T-cell (primary cell): ENCODE results near the gene LHB. TPM values are rescaled to one million over a fixed set of nuclear protein-coding genes. Genes with fewer than 3 reads are reported as not detected.
"Not testable (repeated sequence)": the region's sequence is repeated elsewhere in the genome, so short reads cannot be mapped to it uniquely, and the experiment has no call there.

Experiments
- ATAC-seq, 4 experiments: fragments of 200-7000 bp in 3 of 4; fragments of 150-1000 bp in 1 of 4; cut with Tn5 transposase; replicated peaks in 1 of 4; 1 replicate in 3 of 4; 2 replicates in 1 of 4; pipeline ENCODE4 v1.10.0; 2021; ENCODE audit warnings: moderate library complexity in 3 of 4, mild to moderate bottlenecking in 2 of 4, moderate number of reproducible peaks in 1 of 4
- CTCF ChIA-PET, 2 donors: fragments of 300-600 bp; sonication (Branson Sonifier 250); formaldehyde crosslinking; loops; one replicate each; lab custom pipeline; 2022; ENCODE audit warnings: antibody characterized with exemption in 2 of 2; lab: Charles Lee
- POLR2A ChIA-PET, 2 donors: fragments of 300-600 bp; sonication (Branson Sonifier 250); formaldehyde crosslinking; loops; one replicate each; lab custom pipeline; 2022; ENCODE audit warnings: antibody characterized with exemption in 2 of 2; lab: Charles Lee
- DNase-seq, 35 experiments: peaks; one replicate each; pipeline versions ENCODE4 v3.0.0 to v3.0.0-alpha.2; 2013 to 2023
- H3K27ac ChIP-seq: one replicate; pipeline ENCODE4 v1.5.1; 2013; ENCODE audit warnings: low read length
- H3K27me3 ChIP-seq, 2 experiments: replicated peaks in 1 of 2; 1 replicate in 1 of 2; 2 replicates in 1 of 2; pipeline versions ENCODE4 v1.6.1 to v1.7.0; 2013; ENCODE audit warnings: low read length in 1 of 2, mixed read lengths in 1 of 2; ENCODE audit not compliant: control insufficient read depth in 2 of 2, insufficient read depth in 2 of 2; ENCODE audit errors: extremely low read depth in 1 of 2
- H3K36me3 ChIP-seq, 2 donors: 1 replicate in 1 of 2; 2 replicates in 1 of 2; pipeline versions ENCODE4 v1.6.1 to v1.7.0; 2013; ENCODE audit warnings: low read length in 1 of 2; ENCODE audit not compliant: control insufficient read depth in 2 of 2, insufficient read depth in 1 of 2; ENCODE audit errors: extremely low read depth in 1 of 2
- H3K4me1 ChIP-seq, 2 experiments: 1 replicate in 1 of 2; 2 replicates in 1 of 2; pipeline versions ENCODE4 v1.6.1 to v1.7.0; 2013; ENCODE audit warnings: low read length in 2 of 2, mixed read lengths in 1 of 2; ENCODE audit not compliant: insufficient read depth in 2 of 2, control insufficient read depth in 1 of 2; ENCODE audit errors: extremely low read depth in 1 of 2
- H3K4me3 ChIP-seq, 2 donors: 1 replicate in 1 of 2; 2 replicates in 1 of 2; pipeline versions ENCODE4 v1.5.1 to v1.7.0; 2013; ENCODE audit warnings: mild to moderate bottlenecking in 2 of 2, low read length in 1 of 2, moderate library complexity in 1 of 2; ENCODE audit not compliant: control insufficient read depth in 1 of 2; ENCODE audit errors: extremely low read depth in 1 of 2
- H3K9me3 ChIP-seq: 2 replicates; pipeline ENCODE4 v1.7.0; 2013
- H3K27ac Mint-ChIP-seq, 2 donors: one replicate each; pipeline ENCODE4 v1.8.0; 2020 to 2021; ENCODE audit warnings: mild to moderate bottlenecking in 2 of 2, mixed read lengths in 2 of 2
- H3K27me3 Mint-ChIP-seq, 2 donors: one replicate each; pipeline ENCODE4 v1.8.0; 2021 to 2022; ENCODE audit warnings: mixed read lengths in 2 of 2
- H3K36me3 Mint-ChIP-seq: one replicate; pipeline ENCODE4 v1.8.0; 2021; ENCODE audit warnings: mixed read lengths
- H3K4me1 Mint-ChIP-seq, 3 donors: one replicate each; pipeline ENCODE4 v1.8.0; 2020 to 2022; ENCODE audit warnings: mixed read lengths in 3 of 3, mild to moderate bottlenecking in 1 of 3
- H3K4me3 Mint-ChIP-seq, 3 donors: one replicate each; pipeline ENCODE4 v1.8.0; 2020 to 2022; ENCODE audit warnings: mild to moderate bottlenecking in 3 of 3, mixed read lengths in 3 of 3, moderate library complexity in 3 of 3
- H3K9me3 Mint-ChIP-seq, 3 donors: one replicate each; pipeline ENCODE4 v1.8.0; 2020 to 2022; ENCODE audit warnings: mixed read lengths in 3 of 3
- WGBS: methylation state at CpG from one replicate; pipeline ENCODE4 v1.1.5; 2013; ENCODE audit warnings: missing lambda C conversion rate; ENCODE audit not compliant: insufficient coverage; 5-methylcytosine and 5-hydroxymethylcytosine counted together
- total RNA-seq, 35 experiments: library from RNA in 6 of 35; stranded (reverse) in 6 of 35; fragments of 120-200 nt in 1 of 35; gene quantifications; one replicate each; pipeline versions ENCODE4 v1.2.1 to v1.2.4 and lab custom pipeline; 2013 to 2026

Gene LHB
- total RNA-seq, 5 donors from 2014 or later (not counting 1 experiment from before 2014, with no cell fraction given), result 0.57 TPM; not detected in 4

DNA sequence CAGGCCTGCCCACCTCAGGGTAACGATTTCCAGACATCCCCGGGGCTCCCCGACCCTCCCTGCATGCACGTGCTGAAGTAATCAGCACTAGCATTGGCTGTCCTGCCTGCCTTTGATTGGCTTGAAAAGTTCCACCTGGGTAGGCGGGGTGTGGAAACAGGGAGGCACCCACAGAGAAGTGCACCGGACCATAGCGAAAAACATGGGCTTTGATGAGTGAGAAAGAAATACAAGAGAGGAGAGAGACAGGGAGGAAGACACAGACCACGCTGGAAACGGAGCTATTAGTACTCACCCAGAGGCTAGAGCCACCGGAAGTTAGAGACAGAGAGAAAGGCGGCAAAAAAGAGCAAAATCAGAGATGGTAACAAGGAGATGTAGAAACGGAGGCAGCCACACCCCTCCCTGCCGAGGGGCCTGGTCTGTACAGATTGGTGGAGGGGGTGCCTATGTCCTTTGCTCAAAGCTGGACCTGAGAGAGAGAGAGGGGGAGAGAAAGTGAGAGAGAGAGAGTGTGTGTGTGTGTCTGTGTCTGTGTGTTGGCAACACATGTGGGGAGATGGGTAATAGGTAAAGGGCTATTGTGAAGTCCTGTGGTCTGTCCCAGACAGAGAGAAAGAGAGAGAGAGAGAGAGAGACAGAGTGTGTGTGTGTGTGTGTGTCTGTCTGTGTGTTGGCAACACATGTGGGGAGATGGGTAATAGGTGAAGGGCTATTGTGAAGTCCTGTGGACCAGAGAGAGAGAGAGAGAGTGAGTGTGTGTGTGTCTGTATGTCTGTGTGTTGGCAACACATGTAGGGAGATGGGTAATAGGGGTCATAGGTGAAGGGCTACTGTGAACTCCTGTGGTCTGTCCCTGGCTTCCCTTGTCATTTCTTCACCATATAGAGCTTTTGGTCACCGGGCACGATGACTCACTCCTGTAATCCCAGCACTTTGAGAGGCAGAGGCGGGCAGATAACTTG is 4.3 kb upstream of the LHB start:
- no peaks in the 10 kb centered on the region for H3K36me3 Mint-ChIP-seq
- H3K4me1 Mint-ChIP-seq, result peaks cover 19 to 32% (median 25%) of the 10 kb centered on the region in 3 donors
- H3K4me3 Mint-ChIP-seq, result no peak overlapping the region
- no peak overlapping the region for H3K4me3 ChIP-seq
- DNase-seq (no peak), ATAC-seq (no peak)
- H3K4me1 ChIP-seq, result peaks cover 7 to 33% of the 10 kb centered on the region in 2 experiments
- no peak overlapping the region for H3K27ac Mint-ChIP-seq
- H3K36me3 ChIP-seq, result no peaks in the 10 kb centered on the region
- CTCF ChIA-PET, result no interaction called here
- H3K27me3 ChIP-seq, result peaks cover 0 to 15% of the 10 kb centered on the region in 2 experiments
- peaks cover 0 to 8% of the 10 kb centered on the region in 2 donors for H3K27me3 Mint-ChIP-seq
- no peaks in the 10 kb centered on the region for H3K9me3 Mint-ChIP-seq
- 42% methylated on average over 9 of the region's 16 CpGs for WGBS
- no peak overlapping the region for H3K27ac ChIP-seq
- no peaks in the 10 kb centered on the region for H3K9me3 ChIP-seq
- POLR2A ChIA-PET, result no interaction called here

DNA sequence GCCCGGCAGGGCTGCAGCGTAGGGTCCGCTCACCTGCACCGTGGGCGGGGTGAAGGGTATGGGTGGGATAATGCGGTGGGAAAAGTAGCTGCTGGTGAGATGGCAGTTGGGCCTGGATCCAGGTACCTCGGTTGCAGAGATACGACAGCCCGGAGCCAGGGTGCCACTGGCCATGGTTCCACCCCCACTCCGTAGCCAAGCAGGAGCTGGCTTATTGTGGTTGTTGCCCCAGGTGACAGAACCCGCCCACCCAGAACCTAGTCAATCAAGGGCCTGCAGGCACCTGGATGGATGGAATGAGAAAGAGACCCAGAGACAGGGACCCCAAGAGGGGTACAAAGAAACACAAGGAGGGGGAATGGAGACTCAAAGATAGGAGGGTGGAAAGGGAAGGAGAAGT is 3.5 kb upstream of the LHB start:
- Mint-ChIP-seq H3K4me3 (peak overlapping the region; percentile 83 to 95 (median 86)), H3K36me3 (no peaks in the 10 kb centered on the region), H3K4me1 (peaks cover 19 to 32% (median 25%) of the 10 kb centered on the region in 3 donors), H3K27me3 (peaks cover 0 to 8% of the 10 kb centered on the region in 2 donors), H3K9me3 (no peaks in the 10 kb centered on the region), H3K27ac (no peak overlapping the region)
- CTCF ChIA-PET, result interaction anchor here in 1 of 2 donors (1.4 kb wide), 1 partner anchor 22 kb away, joined by 3 read pairs; no protein-coding TSS in a partner anchor
- peaks cover 0 to 3% of the 10 kb centered on the region in 2 donors for H3K36me3 ChIP-seq
- DNase-seq, result no peak
- H3K4me1 ChIP-seq, result peaks cover 7 to 33% of the 10 kb centered on the region in 2 experiments
- POLR2A ChIA-PET, result no interaction called here
- H3K9me3 ChIP-seq, result no peaks in the 10 kb centered on the region
- WGBS, result 100% methylated on average over 6 of the region's 11 CpGs
- no peak overlapping the region for H3K27ac ChIP-seq
- H3K4me3 ChIP-seq, result no peak overlapping the region
- H3K27me3 ChIP-seq, result peaks cover 0 to 15% of the 10 kb centered on the region in 2 experiments
- no peak for ATAC-seq

DNA sequence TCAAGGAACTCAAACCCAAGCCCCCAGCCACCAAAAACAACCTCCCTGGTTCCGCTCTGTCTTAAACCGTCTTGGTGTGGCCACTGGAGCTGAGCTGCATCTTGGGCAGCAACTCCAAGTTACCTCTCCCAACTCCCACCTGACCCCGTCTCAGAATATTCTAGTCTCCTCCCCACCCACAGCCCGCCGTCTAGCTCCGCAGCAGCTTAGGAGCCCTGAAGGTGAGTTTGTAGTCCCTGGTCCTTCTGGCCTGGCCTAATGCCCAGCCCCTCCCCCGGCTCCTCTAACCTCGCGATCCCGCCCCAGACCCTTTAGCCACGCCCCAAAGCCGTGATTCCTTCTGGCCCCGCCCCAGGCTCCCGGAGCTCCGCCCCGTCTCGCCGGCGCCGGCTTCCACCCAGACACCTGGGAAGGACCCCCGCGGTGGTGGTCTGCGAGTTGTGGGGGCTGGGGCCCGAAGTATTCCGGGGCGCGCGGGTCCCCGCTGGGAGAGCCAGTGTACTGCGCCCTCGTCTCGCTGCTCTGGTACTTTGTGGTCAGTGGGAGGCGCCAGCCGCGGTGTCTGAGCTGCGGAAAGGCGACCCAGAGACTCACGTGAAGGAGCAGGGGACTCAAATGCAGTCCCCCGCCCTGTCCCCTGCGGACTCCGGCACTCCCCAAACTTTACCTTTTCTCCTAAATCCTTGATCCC is 2.5 kb upstream of the LHB start:
- Mint-ChIP-seq H3K9me3 (no peaks in the 10 kb centered on the region), H3K4me1 (peaks cover 19 to 32% (median 25%) of the 10 kb centered on the region in 3 donors), H3K27me3 (peaks cover 0 to 6% of the 10 kb centered on the region in 2 donors), H3K27ac (peak overlapping the region in 1 of 2 donors; percentile 25), H3K4me3 (peak overlapping the region; percentile 83 to 95 (median 86)), H3K36me3 (no peaks in the 10 kb centered on the region)
- H3K36me3 ChIP-seq, result peaks cover 0 to 5% of the 10 kb centered on the region in 2 donors
- CTCF ChIA-PET, result interaction anchor here in 1 of 2 donors (0.6 to 2.9 kb wide), 3 partner anchors 21 to 308 kb away, joined by 3 to 15 read pairs (median 8); partner anchors contain the start of genes GYS1 and RUVBL2
- H3K27ac ChIP-seq, result no peak overlapping the region
- H3K4me1 ChIP-seq, result peaks cover 7 to 33% of the 10 kb centered on the region in 2 experiments
- DNase-seq, result peak in 33 of 35 experiments; percentile 19 to 72 (median 45)
- ATAC-seq, result peak; percentile 41 to 49 (median 46)
- H3K4me3 ChIP-seq, result peak overlapping the region; percentile 64 to 68
- no peaks in the 10 kb centered on the region for H3K9me3 ChIP-seq
- 13% methylated on average over 38 of the region's 41 CpGs for WGBS
- POLR2A ChIA-PET, result interaction anchor here in 1 of 2 donors (0.7 kb wide), 1 partner anchor 101 kb away, joined by 3 read pairs; no protein-coding TSS in a partner anchor
- H3K27me3 ChIP-seq, result peaks cover 0 to 15% of the 10 kb centered on the region in 2 experiments

DNA sequence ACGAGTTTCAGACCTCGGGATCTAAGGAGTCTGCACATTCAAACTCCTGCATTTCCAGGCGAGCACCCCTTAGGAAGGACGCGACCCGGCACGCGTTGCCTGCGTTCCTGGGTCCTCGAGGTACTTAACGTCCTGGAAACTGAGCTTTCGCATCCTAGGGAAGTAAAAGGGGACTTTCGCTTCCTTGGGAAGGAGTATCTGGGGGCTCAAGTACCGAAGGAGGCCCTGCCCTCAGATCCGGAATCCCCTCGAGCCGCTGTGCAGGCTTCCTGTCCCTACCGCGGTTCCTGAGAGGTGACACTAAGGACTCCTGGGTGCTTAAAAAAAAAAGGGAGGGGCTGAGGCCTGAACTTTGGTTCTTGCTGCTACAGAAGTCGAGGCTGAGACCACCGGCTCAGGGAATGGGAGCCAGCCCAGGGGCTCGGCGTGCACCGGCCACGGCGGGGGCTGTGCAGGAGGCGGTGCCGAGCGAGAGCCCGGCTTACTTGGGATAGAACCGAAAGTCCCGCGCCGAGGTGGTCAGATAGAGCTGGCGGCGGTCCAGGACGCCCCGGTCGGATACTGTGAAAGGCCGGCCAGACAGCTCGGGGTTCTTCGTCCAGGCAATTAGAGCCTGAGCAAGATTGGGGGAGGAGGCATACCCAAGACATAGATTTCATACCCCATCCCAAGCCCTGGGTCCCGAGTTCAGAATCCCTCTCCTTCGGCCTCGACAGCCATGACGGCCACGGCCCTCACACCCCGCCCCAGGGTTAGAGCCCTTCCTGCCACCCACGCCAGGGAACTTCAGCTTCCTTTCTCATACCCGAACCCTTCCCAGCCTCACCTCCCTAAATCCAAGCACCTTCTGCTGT is 1.7 kb upstream of the LHB start:
- Mint-ChIP-seq H3K4me1 (peaks cover 19 to 32% (median 25%) of the 10 kb centered on the region in 3 donors), H3K4me3 (peak overlapping the region; percentile 83 to 95 (median 86)), H3K27ac (peak overlapping the region in 1 of 2 donors; percentile 55)
- Histone ChIP-seq H3K4me1 (peaks cover 7 to 33% of the 10 kb centered on the region in 2 experiments), H3K4me3 (peak overlapping the region; percentile 64 to 68), H3K27me3 (peaks cover 0 to 15% of the 10 kb centered on the region in 2 experiments)
- DNase-seq, result peak in 7 of 35 experiments; percentile 14 to 48 (median 21)
- H3K9me3 ChIP-seq, H3K9me3 Mint-ChIP-seq, H3K27me3 Mint-ChIP-seq, H3K27ac ChIP-seq, H3K36me3 ChIP-seq, H3K36me3 Mint-ChIP-seq: not testable (repeated sequence)
- POLR2A ChIA-PET, result interaction anchor here in 1 of 2 donors (0.7 kb wide), 1 partner anchor 102 kb away, joined by 3 read pairs; no protein-coding TSS in a partner anchor
- CTCF ChIA-PET, result interaction anchor here in 1 of 2 donors (0.6 to 2.9 kb wide), 5 partner anchors 19 to 323 kb away, joined by 3 to 15 read pairs (median 6); partner anchors contain the start of genes FUT2, GYS1 and RUVBL2
- WGBS, result 2% methylated on average over 25 of the region's 50 CpGs
- ATAC-seq, result peak in 3 of 4 experiments; percentile 17 to 41 (median 28)

DNA sequence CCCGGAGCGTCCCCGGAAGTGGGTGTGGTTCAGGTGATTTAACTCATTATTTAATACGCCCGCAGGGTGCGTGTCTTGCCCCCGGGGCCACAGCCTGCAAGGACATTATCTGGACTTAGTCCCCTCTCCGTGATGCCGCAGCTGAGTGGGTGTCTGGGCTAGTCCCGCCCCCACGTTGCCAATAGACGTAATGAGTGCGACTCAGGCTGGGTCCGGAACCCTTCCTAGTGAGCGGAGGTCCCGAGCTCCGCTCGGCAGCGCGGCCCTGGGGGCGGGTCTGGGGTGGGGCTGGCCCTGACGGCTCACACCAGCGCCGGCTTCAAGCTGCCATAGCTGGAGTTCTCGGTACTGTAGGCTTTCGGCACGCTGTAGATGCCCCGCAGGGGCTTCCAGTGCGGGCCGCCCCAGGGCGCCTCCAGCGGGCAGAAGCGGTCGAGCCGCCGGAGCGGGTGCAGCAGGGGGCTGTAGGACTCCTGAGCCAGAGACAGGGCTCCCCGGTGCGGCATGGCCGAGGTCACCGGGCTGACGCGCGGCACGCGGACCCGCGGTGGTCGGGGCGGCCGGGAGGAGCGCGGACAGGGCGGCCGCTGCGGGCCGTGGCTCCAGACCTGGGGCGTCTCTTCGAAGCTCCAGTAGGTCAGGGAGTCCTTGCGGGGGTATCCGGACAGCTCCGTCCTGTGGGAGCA is 918 bp upstream of the LHB start:
- Mint-ChIP-seq H3K4me1 (peaks cover 19 to 32% (median 25%) of the 10 kb centered on the region in 3 donors), H3K27ac (peak overlapping the region in 1 of 2 donors; percentile 28), H3K4me3 (peak overlapping the region; percentile 83 to 95 (median 86)), H3K27me3 (peaks cover 0 to 6% of the 10 kb centered on the region in 2 donors), H3K36me3 (no peaks in the 10 kb centered on the region), H3K9me3 (no peaks in the 10 kb centered on the region)
- peak; percentile 85 to 87 (median 86) for ATAC-seq
- Histone ChIP-seq H3K4me1 (peaks cover 7 to 33% of the 10 kb centered on the region in 2 experiments), H3K36me3 (peaks cover 3 to 5% of the 10 kb centered on the region in 2 donors), H3K4me3 (peak overlapping the region; percentile 64 to 68), H3K27me3 (peaks cover 0 to 15% of the 10 kb centered on the region in 2 experiments), H3K9me3 (no peaks in the 10 kb centered on the region), H3K27ac (peak overlapping the region; percentile 49)
- WGBS, result 2% methylated on average over 60 of the region's 62 CpGs
- ChIA-PET CTCF (interaction anchor here (0.6 to 2.9 kb wide), 4 partner anchors 18 to 1556 kb away, joined by 3 to 15 read pairs (median 6); partner anchors contain the start of genes FUT2 (in 1 of the 2), GYS1 (in 1 of the 2) and RUVBL2 (in 1 of the 2)), POLR2A (no interaction called here)
- peak; percentile 40 to 77 (median 64) for DNase-seq
